Endothelial cell of umbilical vein (primary cell): ENCODE results near the gene SH3TC1. TPM values are rescaled to one million over a fixed set of nuclear protein-coding genes. Genes with fewer than 3 reads are reported as not detected.

ENCODE experiments used
- BruUV-seq: library from RNA; stranded (reverse); fragments of 400-500 nt; replicated peaks from 2 replicates; lab custom pipeline; 2021; lab: Mats Ljungman, UMichigan
- CTCF ChIA-PET: fragments of 300-600, 350-600 bp; sonication (Branson Sonifier 250); formaldehyde crosslinking; loops from one replicate; lab custom pipeline; 2021; ENCODE audit warnings: antibody characterized with exemption, inconsistent platforms; lab: Charles Lee
- POLR2A ChIA-PET: fragments of 300-600, 350-600 bp; sonication (Branson Sonifier 250); formaldehyde crosslinking; loops from one replicate; lab custom pipeline; 2021; ENCODE audit warnings: antibody characterized with exemption, inconsistent platforms; lab: Charles Lee
- DNase-seq: peaks from one replicate; pipeline ENCODE4 v3.0.0-alpha.2; 2011; ENCODE audit warnings: low read depth, low spot score
- FAIRE-seq: peaks from 2 replicates; lab custom pipeline; 2011; peaks lifted over from hg19 to GRCh38; lab: Jason Lieb, UNC
- H2AFZ ChIP-seq: 2 replicates; pipeline ENCODE4 v1.6.0; 2012; ENCODE audit warnings: low read depth, low read length, control low read depth, inconsistent platforms
- H3K27ac ChIP-seq: 2 replicates; pipeline ENCODE4 v1.5.1; 2011; ENCODE audit warnings: low read depth, mild to moderate bottlenecking, control low read depth, low read length, moderate library complexity; ENCODE audit not compliant: insufficient read depth
- H3K27me3 ChIP-seq, 2 experiments: 2 replicates each; pipeline versions ENCODE4 v1.6.0 to v1.6.1; 2011; ENCODE audit warnings: low read length in 2 of 2, mixed read lengths in 1 of 2; ENCODE audit not compliant: control insufficient read depth in 2 of 2, insufficient read depth in 2 of 2
- H3K36me3 ChIP-seq, 2 experiments: 2 replicates in 1 of 2; 3 replicates in 1 of 2; pipeline ENCODE4 v1.5.1; 2011; ENCODE audit warnings: low read length in 2 of 2, mild to moderate bottlenecking in 1 of 2, moderate library complexity in 1 of 2; ENCODE audit not compliant: control insufficient read depth in 2 of 2, insufficient read depth in 2 of 2; ENCODE audit errors: extremely low read depth in 1 of 2
- H3K4me1 ChIP-seq: 3 replicates; pipeline ENCODE4 v1.5.1; 2011; ENCODE audit warnings: mild to moderate bottlenecking, low read length; ENCODE audit not compliant: control insufficient read depth, insufficient read depth; ENCODE audit errors: extremely low read depth
- H3K4me2 ChIP-seq: 2 replicates; pipeline ENCODE4 v1.6.1; 2011; ENCODE audit warnings: low read length, control low read depth, mixed read lengths; ENCODE audit not compliant: insufficient read depth
- H3K4me3 ChIP-seq, 3 experiments: fragments of 200-600 bp in 1 of 3; sonication (generic), shearing (Covaris generic) in 1 of 3; replicated peaks in 1 of 3; 2 replicates each; pipeline ENCODE4 v1.5.1; 2011 to 2016; ENCODE audit warnings: control low read depth in 3 of 3, low read length in 3 of 3, mild to moderate bottlenecking in 2 of 3, inconsistent platforms in 1 of 3, low read depth in 1 of 3, moderate library complexity in 1 of 3; ENCODE audit not compliant: insufficient read depth in 1 of 3
- H3K79me2 ChIP-seq: 2 replicates; pipeline ENCODE4 v1.6.0; 2012; ENCODE audit warnings: low read length, inconsistent platforms; ENCODE audit not compliant: control insufficient read depth, insufficient read depth
- H3K9ac ChIP-seq: replicated peaks from 2 replicates; pipeline ENCODE3; 2011; ENCODE audit warnings: low read length, control low read depth; ENCODE audit not compliant: insufficient read depth; ENCODE audit errors: extremely low read depth
- H3K9me1 ChIP-seq: replicated peaks from 3 replicates; pipeline ENCODE4 v1.6.0; 2011; ENCODE audit warnings: mild to moderate bottlenecking, low read length; ENCODE audit not compliant: control insufficient read depth, insufficient read depth; ENCODE audit errors: extremely low read depth
- H3K9me3 ChIP-seq: replicated peaks from 2 replicates; pipeline ENCODE4 v1.5.1; 2012; ENCODE audit warnings: low read length, inconsistent platforms; ENCODE audit not compliant: control insufficient read depth, insufficient read depth
- H4K20me1 ChIP-seq: replicated peaks from 2 replicates; pipeline ENCODE3; 2011; ENCODE audit warnings: mild to moderate bottlenecking, low read length; ENCODE audit not compliant: control insufficient read depth, insufficient read depth; ENCODE audit errors: extremely low read depth
- JUN ChIP-seq: IDR thresholded peaks from 2 replicates; pipeline ENCODE4 v1.6.1; 2011; ENCODE audit warnings: borderline replicate concordance, low read depth; ENCODE audit not compliant: insufficient read length, insufficient read depth
- MYC ChIP-seq: IDR thresholded peaks from one replicate; pipeline ENCODE4 v1.6.1; 2011; ENCODE audit warnings: mild to moderate bottlenecking, low read depth, low read length
- dilution Hi-C: fragments of 300-500 bp; cut with MboI; formaldehyde crosslinking; loops from one replicate; pipeline ENCODE4 v1.15.0; 2019; ENCODE audit warnings: low sequenced_read_pairs; ENCODE audit not compliant: extremely low pct_ligation_motif_present
- intact Hi-C: fragments of 100-400 bp; cut with micrococcal nuclease; formaldehyde crosslinking; loops from one replicate; pipeline ENCODE4 v1.10.0; 2022
- polyA plus RNA-seq, 4 experiments: library from polyadenylated mRNA; depleted of rRNA in 3 of 4; stranded (reverse) in 3 of 4; unstranded in 1 of 4; fragments of >200 nt; gene quantifications; 2 replicates each; pipeline versions ENCODE4 v1.2.1 to v1.2.3, GENCODE V29; 2011 to 2012; ENCODE audit warnings: missing spikeins in 1 of 4
- total RNA-seq: library from RNA; stranded (reverse); gene quantifications from 2 replicates; pipeline ENCODE4 v1.2.3, GENCODE V29; 2021
- TF ChIP-seq, protein P1 (sequence below), 2 donors: IDR thresholded peaks; 1 replicate in 1 of 2; 2 replicates in 1 of 2; pipeline ENCODE4 v1.5.1; 2011; ENCODE audit warnings: low read length in 2 of 2, mild to moderate bottlenecking in 2 of 2, moderate library complexity in 2 of 2, control low read depth in 1 of 2, inconsistent platforms in 1 of 2, low read depth in 1 of 2; ENCODE audit not compliant: insufficient read depth in 1 of 2; ENCODE audit errors: extremely low read depth in 1 of 2
- TF ChIP-seq, protein P2 (sequence below): IDR thresholded peaks from 2 replicates; pipeline ENCODE4 v1.6.1; 2011; ENCODE audit not compliant: insufficient read depth, insufficient read length

Gene SH3TC1
- total and polyA plus RNA-seq, 2 donors (not counting 3 experiments of a cell fraction or from before 2014, with no cell fraction given), result 96.5 to 192 TPM

DNA sequence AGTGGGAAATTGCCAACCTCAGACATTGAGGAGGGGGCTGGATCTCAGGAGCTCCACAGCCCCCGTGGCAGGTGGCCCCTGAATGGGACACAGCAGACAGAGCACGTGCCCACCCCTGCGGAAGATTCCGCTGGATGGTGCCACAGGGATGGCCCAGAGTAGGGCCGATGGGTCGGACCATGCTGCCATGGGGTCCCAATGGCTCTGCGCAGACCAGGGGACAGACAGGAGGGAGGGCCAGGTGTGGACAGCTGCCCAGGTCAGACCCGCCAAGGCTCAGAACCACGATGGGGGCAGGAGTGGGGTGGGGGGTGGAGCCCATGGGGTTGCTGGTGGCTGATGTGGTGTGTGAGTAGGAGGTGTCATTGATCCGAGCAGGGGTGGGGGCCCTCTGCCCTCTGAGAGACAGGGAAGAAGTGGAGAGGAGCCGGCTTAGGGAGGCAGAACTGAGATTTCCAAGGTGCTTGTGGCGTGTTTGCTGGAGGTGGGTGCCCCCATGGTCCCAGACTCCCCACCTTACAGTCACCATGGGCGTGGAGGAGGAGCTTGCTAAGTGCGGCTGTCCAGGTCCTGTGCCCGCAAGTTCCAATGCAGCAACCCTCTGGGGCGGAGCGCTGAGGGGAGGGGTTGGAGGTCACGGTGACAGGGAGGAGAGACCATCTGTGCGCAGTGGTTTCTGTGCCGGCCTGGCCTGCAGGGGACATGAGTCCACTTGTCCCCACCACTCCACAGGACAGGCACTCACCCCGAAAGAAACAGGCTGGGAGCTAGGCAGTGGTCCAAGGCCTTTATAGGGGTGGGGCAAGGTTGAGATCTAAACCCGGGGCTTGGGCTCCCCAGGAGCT, 12.9 kb downstream of the SH3TC1 start:
- Histone ChIP-seq H3K9me1 (no peaks in the 10 kb centered on the region), H3K79me2 (peaks cover 5% of the 10 kb centered on the region), H4K20me1 (no peaks in the 10 kb centered on the region), H3K9me3 (no peaks in the 10 kb centered on the region), H3K36me3 (peaks cover 17 to 77% of the 10 kb centered on the region in 2 experiments), H3K4me3 (no peak overlapping the region), H3K4me2 (no peak overlapping the region), H3K4me1 (no peaks in the 10 kb centered on the region), H3K27ac (no peak overlapping the region), H2AFZ (no peak overlapping the region), H3K27me3 (no peaks in the 10 kb centered on the region), H3K9ac (no peak overlapping the region)
- no peak for TF ChIP-seq MYC
- no peak for TF ChIP-seq JUN
- TF ChIP-seq, protein P1, sequence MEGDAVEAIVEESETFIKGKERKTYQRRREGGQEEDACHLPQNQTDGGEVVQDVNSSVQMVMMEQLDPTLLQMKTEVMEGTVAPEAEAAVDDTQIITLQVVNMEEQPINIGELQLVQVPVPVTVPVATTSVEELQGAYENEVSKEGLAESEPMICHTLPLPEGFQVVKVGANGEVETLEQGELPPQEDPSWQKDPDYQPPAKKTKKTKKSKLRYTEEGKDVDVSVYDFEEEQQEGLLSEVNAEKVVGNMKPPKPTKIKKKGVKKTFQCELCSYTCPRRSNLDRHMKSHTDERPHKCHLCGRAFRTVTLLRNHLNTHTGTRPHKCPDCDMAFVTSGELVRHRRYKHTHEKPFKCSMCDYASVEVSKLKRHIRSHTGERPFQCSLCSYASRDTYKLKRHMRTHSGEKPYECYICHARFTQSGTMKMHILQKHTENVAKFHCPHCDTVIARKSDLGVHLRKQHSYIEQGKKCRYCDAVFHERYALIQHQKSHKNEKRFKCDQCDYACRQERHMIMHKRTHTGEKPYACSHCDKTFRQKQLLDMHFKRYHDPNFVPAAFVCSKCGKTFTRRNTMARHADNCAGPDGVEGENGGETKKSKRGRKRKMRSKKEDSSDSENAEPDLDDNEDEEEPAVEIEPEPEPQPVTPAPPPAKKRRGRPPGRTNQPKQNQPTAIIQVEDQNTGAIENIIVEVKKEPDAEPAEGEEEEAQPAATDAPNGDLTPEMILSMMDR (IDR thresholded peaks at IDR 0.05; ENCODE audit: extremely low read depth in 1 of 2, insufficient read depth in 1 of 2, low read depth in 1 of 2, low read length in 2 of 2), result no peak
- TF ChIP-seq, protein P2, sequence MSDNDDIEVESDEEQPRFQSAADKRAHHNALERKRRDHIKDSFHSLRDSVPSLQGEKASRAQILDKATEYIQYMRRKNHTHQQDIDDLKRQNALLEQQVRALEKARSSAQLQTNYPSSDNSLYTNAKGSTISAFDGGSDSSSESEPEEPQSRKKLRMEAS, result no peak
- dilution Hi-C loops (no loop called here), intact Hi-C loops (no loop called here)
- POLR2A ChIA-PET, result interaction anchor here (0.9 kb wide), 1 partner anchor 13 kb away, joined by 3 read pairs; the partner anchor contains the start of gene SH3TC1
- CTCF ChIA-PET, result interaction anchor here (1.8 kb wide), 1 partner anchor 35 kb away, joined by 14 read pairs; no protein-coding TSS in a partner anchor
- no peak for DNase-seq
- no TSS peak for BruUV-seq
- FAIRE-seq, result no peak
